CD1c-positive myeloid dendritic cell (primary cell): ENCODE results near the gene LRRC75A.

Experiments used
- DNase-seq: peaks from one replicate; pipeline ENCODE4 v3.0.0-alpha.2; 2016; ENCODE audit errors: extremely low spot score

Gene LRRC75A

GRCh38 chr17:16493531-16494046 lies 1.6 kb upstream of the LRRC75A start:
- no peak for DNase-seq

GRCh38 chr17:16492613-16493530 lies 879 bp upstream of the LRRC75A start:
- DNase-seq = no peak

- no peak for DNase-seq
Measured at GRCh38 chr17:16491131-16491702, 776 bp downstream of the LRRC75A start.

GRCh38 chr17:16489431-16489830 lies 2.6 kb downstream of the LRRC75A start:
- DNase-seq = no peak

GRCh38 chr17:16488968-16489337 lies 3.0 kb downstream of the LRRC75A start:
- no peak for DNase-seq

- DNase-seq = no peak
Measured at GRCh38 chr17:16488186-16488967, 3.6 kb downstream of the LRRC75A start.

GRCh38 chr17:16486373-16487250 lies 5.4 kb downstream of the LRRC75A start:
- DNase-seq = no peak

GRCh38 chr17:16484445-16485175 lies 7.4 kb downstream of the LRRC75A start:
- DNase-seq = no peak

GRCh38 chr17:16483021-16483645 lies 8.9 kb downstream of the LRRC75A start:
- no peak for DNase-seq

- DNase-seq = no peak
Measured at GRCh38 chr17:16482253-16482652, 9.7 kb downstream of the LRRC75A start.

GRCh38 chr17:16480995-16481394 lies 11.0 kb downstream of the LRRC75A start:
- DNase-seq = no peak

- no peak for DNase-seq
Measured at GRCh38 chr17:16479264-16479663, 12.7 kb downstream of the LRRC75A start.

GRCh38 chr17:16478649-16479048 lies 13.3 kb downstream of the LRRC75A start:
- DNase-seq = no peak

- DNase-seq = no peak
Measured at GRCh38 chr17:16477666-16478065, 14.3 kb downstream of the LRRC75A start.

- DNase-seq = no peak
Measured at GRCh38 chr17:16477255-16477654, 14.7 kb downstream of the LRRC75A start.

- DNase-seq = no peak
Measured at GRCh38 chr17:16475179-16475704, 16.8 kb downstream of the LRRC75A start.

- DNase-seq = no peak
Measured at GRCh38 chr17:16474012-16474725, 17.8 kb downstream of the LRRC75A start.

GRCh38 chr17:16473044-16474011 lies 18.7 kb downstream of the LRRC75A start:
- no peak for DNase-seq
